DND-41 (cell line): ENCODE data around the gene COG2.

Source experiments
- EZH2 ChIP-seq: IDR thresholded peaks from 3 replicates; pipeline ENCODE4 v1.6.1; 2012; ENCODE audit warnings: borderline replicate concordance, low read depth, mild to moderate bottlenecking, moderate library complexity, low read length, inconsistent platforms; ENCODE audit not compliant: severe bottlenecking
- TF ChIP-seq, protein P1 (sequence below): IDR thresholded peaks from 2 replicates; pipeline ENCODE4 v1.5.1; 2012; ENCODE audit warnings: borderline replicate concordance, low read length, moderate library complexity, mild to moderate bottlenecking; ENCODE audit not compliant: poor library complexity, severe bottlenecking; ENCODE audit errors: extremely low read depth

DNA sequence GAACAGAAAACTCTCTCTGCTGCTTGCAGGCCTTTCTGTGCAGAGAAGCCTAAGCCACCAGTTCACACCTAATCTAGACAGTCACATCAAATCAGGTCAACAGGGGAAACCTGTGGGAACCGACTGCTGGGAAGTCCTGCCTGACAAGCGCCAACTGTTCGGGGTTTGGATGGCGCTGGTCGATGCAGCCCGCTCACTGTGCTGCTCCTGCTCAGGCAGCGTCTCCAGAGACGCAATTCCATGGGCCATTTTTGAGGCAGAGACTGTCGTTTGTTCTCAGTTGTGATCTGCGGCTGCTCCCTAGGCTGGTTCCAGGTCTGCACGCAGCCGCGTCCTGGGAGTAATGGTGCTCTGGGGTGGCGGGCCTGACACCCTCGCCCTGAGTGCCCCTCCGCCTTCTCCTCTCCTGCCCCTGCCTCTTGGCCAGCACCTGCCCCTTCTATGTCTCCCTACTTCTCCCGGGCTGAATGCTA lies 70.2 kb downstream of the COG2 start:
- TF ChIP-seq, protein P1, sequence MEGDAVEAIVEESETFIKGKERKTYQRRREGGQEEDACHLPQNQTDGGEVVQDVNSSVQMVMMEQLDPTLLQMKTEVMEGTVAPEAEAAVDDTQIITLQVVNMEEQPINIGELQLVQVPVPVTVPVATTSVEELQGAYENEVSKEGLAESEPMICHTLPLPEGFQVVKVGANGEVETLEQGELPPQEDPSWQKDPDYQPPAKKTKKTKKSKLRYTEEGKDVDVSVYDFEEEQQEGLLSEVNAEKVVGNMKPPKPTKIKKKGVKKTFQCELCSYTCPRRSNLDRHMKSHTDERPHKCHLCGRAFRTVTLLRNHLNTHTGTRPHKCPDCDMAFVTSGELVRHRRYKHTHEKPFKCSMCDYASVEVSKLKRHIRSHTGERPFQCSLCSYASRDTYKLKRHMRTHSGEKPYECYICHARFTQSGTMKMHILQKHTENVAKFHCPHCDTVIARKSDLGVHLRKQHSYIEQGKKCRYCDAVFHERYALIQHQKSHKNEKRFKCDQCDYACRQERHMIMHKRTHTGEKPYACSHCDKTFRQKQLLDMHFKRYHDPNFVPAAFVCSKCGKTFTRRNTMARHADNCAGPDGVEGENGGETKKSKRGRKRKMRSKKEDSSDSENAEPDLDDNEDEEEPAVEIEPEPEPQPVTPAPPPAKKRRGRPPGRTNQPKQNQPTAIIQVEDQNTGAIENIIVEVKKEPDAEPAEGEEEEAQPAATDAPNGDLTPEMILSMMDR, result no peak
- no peak for TF ChIP-seq EZH2
